SK-N-SH (cell line): ENCODE measurements around the gene GPM6B. TPM values are rescaled to one million over a fixed set of nuclear protein-coding genes. Genes with fewer than 3 reads are reported as not detected.
A peak's percentile ranks its signal among the peaks of the same experiment; 100 is the strongest.

Source experiments
- CTCF ChIA-PET: fragments of 300-600, 350-600 bp; formaldehyde crosslinking; extraction: SDS; loops from one replicate; lab custom pipeline; 2021; lab: Yijun Ruan, JAX
- POLR2A ChIA-PET: fragments of 350-600 bp; sonication (Branson Sonifier 250); formaldehyde crosslinking; extraction: SDS; loops from one replicate; lab custom pipeline; 2020; ENCODE audit warnings: antibody characterized with exemption, inconsistent platforms; lab: Yijun Ruan, JAX
- DNase-seq: peaks from one replicate; pipeline ENCODE4 v3.0.0; 2012
- H2AFZ ChIP-seq: fragments of 200-600 bp; sonication (generic); 2 replicates; pipeline ENCODE4 v1.8.1; 2016; ENCODE audit warnings: antibody characterized with exemption, mild to moderate bottlenecking, low read depth
- H3F3A ChIP-seq: fragments of 200-600 bp; sonication (generic); replicated peaks from 2 replicates; pipeline ENCODE3; 2016; ENCODE audit warnings: antibody characterized with exemption, mild to moderate bottlenecking; ENCODE audit not compliant: insufficient read depth
- H3K27ac ChIP-seq, 2 experiments: fragments of 200-500 bp in 1 of 2; fragments of 200-600 bp in 1 of 2; sonication (Bioruptor generic) in 1 of 2; sonication (generic), shearing (Covaris generic) in 1 of 2; 2 replicates each; pipeline versions ENCODE4 v1.5.1 to v1.6.1; 2014 to 2016; ENCODE audit warnings: low read depth in 2 of 2, inconsistent platforms in 1 of 2, low read length in 1 of 2, mild to moderate bottlenecking in 1 of 2, mixed read lengths in 1 of 2
- H3K27me3 ChIP-seq: fragments of 200-600 bp; sonication (generic), shearing (Covaris generic); 2 replicates; pipeline ENCODE4 v1.6.1; 2016; ENCODE audit warnings: mixed run types; ENCODE audit not compliant: insufficient read depth
- H3K36me3 ChIP-seq, 2 experiments: fragments of 200-500 bp in 1 of 2; fragments of 200-600 bp in 1 of 2; sonication (Bioruptor generic) in 1 of 2; sonication (generic) in 1 of 2; replicated peaks in 1 of 2; 2 replicates each; pipeline versions ENCODE3 to v1.5.1; 2014 to 2016; ENCODE audit warnings: low read length in 1 of 2, mild to moderate bottlenecking in 1 of 2; ENCODE audit not compliant: insufficient read depth in 2 of 2, control insufficient read depth in 1 of 2
- H3K4me1 ChIP-seq, 2 experiments: fragments of 200-500 bp in 1 of 2; fragments of 200-600 bp in 1 of 2; sonication (Bioruptor generic) in 1 of 2; sonication (generic), shearing (Covaris generic) in 1 of 2; 2 replicates each; pipeline versions ENCODE4 v1.5.1 to v1.6.1; 2014 to 2016; ENCODE audit warnings: low read depth in 1 of 2, low read length in 1 of 2, mixed run types in 1 of 2; ENCODE audit not compliant: insufficient read depth in 2 of 2, control insufficient read depth in 1 of 2
- H3K4me2 ChIP-seq: fragments of 200-600 bp; sonication (generic), shearing (Covaris generic); 2 replicates; pipeline ENCODE4 v1.6.1; 2017; ENCODE audit warnings: mixed run types
- H3K4me3 ChIP-seq, 2 experiments: fragments of 200-500 bp in 1 of 2; fragments of 200-600 bp in 1 of 2; sonication (Bioruptor generic) in 1 of 2; sonication (generic), shearing (Covaris generic) in 1 of 2; 2 replicates each; pipeline versions ENCODE4 v1.5.1 to v1.8.1; 2014 to 2016; ENCODE audit warnings: low read depth in 2 of 2, inconsistent platforms in 1 of 2, low read length in 1 of 2, mild to moderate bottlenecking in 1 of 2, mixed read lengths in 1 of 2, moderate library complexity in 1 of 2
- H3K79me2 ChIP-seq: fragments of 200-600 bp; sonication (generic); 2 replicates; pipeline ENCODE4 v1.8.1; 2017; ENCODE audit warnings: mild to moderate bottlenecking; ENCODE audit not compliant: insufficient read depth
- H3K9ac ChIP-seq: fragments of 200-600 bp; sonication (generic); 2 replicates; pipeline ENCODE4 v1.6.1; 2017; ENCODE audit warnings: mixed run types
- H3K9me2 ChIP-seq: fragments of 200-600 bp; sonication (generic); 2 replicates; pipeline ENCODE4 v1.6.1; 2017; ENCODE audit warnings: mixed run types
- H3K9me3 ChIP-seq: fragments of 200-600 bp; sonication (generic); 2 replicates; pipeline ENCODE4 v1.6.1; 2017; ENCODE audit warnings: mixed run types, mild to moderate bottlenecking, moderate library complexity
- H4K20me1 ChIP-seq: fragments of 200-600 bp; sonication (generic); 2 replicates; pipeline ENCODE4 v1.6.1; 2017; ENCODE audit warnings: mild to moderate bottlenecking, mixed run types; ENCODE audit not compliant: insufficient read depth
- CHD2 ChIP-seq: fragments of 150-350 bp; IDR thresholded peaks from 2 replicates; pipeline ENCODE4 v1.6.1; 2018; ENCODE audit warnings: low read length; ENCODE audit not compliant: partially characterized antibody
- ELF1 ChIP-seq: IDR thresholded peaks from 2 replicates; pipeline ENCODE4 v1.4.0; 2012
- FOXM1 ChIP-seq: IDR thresholded peaks from 2 replicates; pipeline ENCODE4 v1.4.0; 2012; ENCODE audit warnings: low read depth, mild to moderate bottlenecking
- GATA2 ChIP-seq: sonication (generic); formaldehyde crosslinking; IDR thresholded peaks from 2 replicates; pipeline ENCODE4 v1.5.0; 2020; ENCODE audit warnings: mild to moderate bottlenecking, missing genetic modification reagents
- IRF3 ChIP-seq: fragments of 150-350 bp; IDR thresholded peaks from 2 replicates; pipeline ENCODE4 v1.6.1; 2016; ENCODE audit warnings: mild to moderate bottlenecking, low read depth, low read length
- JUND ChIP-seq: IDR thresholded peaks from 2 replicates; pipeline ENCODE4 v1.4.0; 2012
- NFIC ChIP-seq: IDR thresholded peaks from 2 replicates; pipeline ENCODE4 v1.4.0; 2012; ENCODE audit warnings: borderline replicate concordance
- NRF1 ChIP-seq: IDR thresholded peaks from 2 replicates; pipeline ENCODE4 v1.6.1; 2012; ENCODE audit warnings: low read depth, mild to moderate bottlenecking, low read length
- RFX5 ChIP-seq: IDR thresholded peaks from 2 replicates; pipeline ENCODE4 v1.6.1; 2012; ENCODE audit warnings: mild to moderate bottlenecking, improper control_type of control experiment, low read length
- TCF12 ChIP-seq: IDR thresholded peaks from 2 replicates; pipeline ENCODE4 v1.4.0; 2012
- USF1 ChIP-seq: IDR thresholded peaks from 2 replicates; pipeline ENCODE4 v1.4.0; 2012; ENCODE audit warnings: low read depth, borderline replicate concordance
- YY1 ChIP-seq: IDR thresholded peaks from 2 replicates; pipeline ENCODE4 v1.4.0; 2012; ENCODE audit warnings: low read depth, mild to moderate bottlenecking
- WGBS: methylation state at CpG from one replicate; pipeline ENCODE4 v1.1.6; 2017; ENCODE audit warnings: low lambda C conversion rate; 5-methylcytosine and 5-hydroxymethylcytosine counted together
- polyA plus RNA-seq, 3 experiments: library from polyadenylated mRNA; depleted of rRNA; stranded (reverse); fragments of >200 nt; gene quantifications; 2 replicates each; pipeline ENCODE4 v1.2.3, GENCODE V29; 2012
- TF ChIP-seq, protein P1 (sequence below): IDR thresholded peaks from 2 replicates; pipeline ENCODE4; 2012

GPM6B gene
- polyA plus RNA-seq, 1 of the 3 experiments (the other 2 are of a cell fraction), result 1.2 TPM

- Histone ChIP-seq H3K9me3 (no peaks in the 10 kb centered on the region), H3K27ac (no peak overlapping the region), H3K79me2 (no peaks in the 10 kb centered on the region), H2AFZ (no peak overlapping the region), H3K36me3 (no peaks in the 10 kb centered on the region), H3K4me2 (no peak overlapping the region), H3K4me1 (no peaks in the 10 kb centered on the region), H3K4me3 (no peak overlapping the region), H3F3A (no peaks in the 10 kb centered on the region), H3K27me3 (peaks cover 14% of the 10 kb centered on the region; the same call in 1 of the 2 replicates), H3K9me2 (no peaks in the 10 kb centered on the region), H4K20me1 (no peaks in the 10 kb centered on the region), H3K9ac (no peak overlapping the region)
- no peak for TF ChIP-seq CHD2
- TF ChIP-seq USF1, result no peak
- TF ChIP-seq ELF1, result no peak
- TF ChIP-seq FOXM1, result no peak
- no peak for TF ChIP-seq JUND
- TF ChIP-seq YY1, result no peak
- no peak for TF ChIP-seq IRF3
- no peak for TF ChIP-seq NFIC
- TF ChIP-seq TCF12, result no peak
- TF ChIP-seq GATA2 (CRISPR knock-in tag), result no peak
- DNase-seq, result no peak
- 27% methylated on average over 7 of the region's 7 CpGs for WGBS
- ChIA-PET CTCF (no interaction called here), POLR2A (no interaction called here)
Measured at GRCh38 chrX:13815664-13816063, 1.2 kb downstream of the GPM6B start.

- H3K4me1 ChIP-seq, result no peaks in the 10 kb centered on the region; a peak in 1 of 4 replicates
- no peak for TF ChIP-seq NRF1
- TF ChIP-seq CHD2, result no peak
- TF ChIP-seq IRF3, result no peak
- TF ChIP-seq TCF12, result peak; percentile 46
- TF ChIP-seq USF1, result no peak
- TF ChIP-seq RFX5, result no peak
- TF ChIP-seq, protein P1, sequence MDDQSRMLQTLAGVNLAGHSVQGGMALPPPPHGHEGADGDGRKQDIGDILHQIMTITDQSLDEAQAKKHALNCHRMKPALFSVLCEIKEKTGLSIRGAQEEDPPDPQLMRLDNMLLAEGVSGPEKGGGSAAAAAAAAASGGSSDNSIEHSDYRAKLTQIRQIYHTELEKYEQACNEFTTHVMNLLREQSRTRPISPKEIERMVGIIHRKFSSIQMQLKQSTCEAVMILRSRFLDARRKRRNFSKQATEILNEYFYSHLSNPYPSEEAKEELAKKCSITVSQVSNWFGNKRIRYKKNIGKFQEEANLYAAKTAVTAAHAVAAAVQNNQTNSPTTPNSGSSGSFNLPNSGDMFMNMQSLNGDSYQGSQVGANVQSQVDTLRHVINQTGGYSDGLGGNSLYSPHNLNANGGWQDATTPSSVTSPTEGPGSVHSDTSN, result peak; percentile 46; the same call in 1 of the 2 replicates
- no peaks in the 10 kb centered on the region for H4K20me1 ChIP-seq
- no peaks in the 10 kb centered on the region for H3K9me2 ChIP-seq
- ChIA-PET CTCF (no interaction called here), POLR2A (no interaction called here)
- no peak overlapping the region for H3K4me3 ChIP-seq
- H3F3A ChIP-seq, result no peaks in the 10 kb centered on the region
- no peak overlapping the region for H2AFZ ChIP-seq
- H3K79me2 ChIP-seq, result no peaks in the 10 kb centered on the region
- no peak for DNase-seq
- no peaks in the 10 kb centered on the region for H3K36me3 ChIP-seq
- H3K9ac ChIP-seq, result no peak overlapping the region
- H3K27me3 ChIP-seq, result peaks cover 10% of the 10 kb centered on the region; the same call in 1 of the 2 replicates
- no peak overlapping the region for H3K4me2 ChIP-seq
- H3K27ac ChIP-seq, result no peak overlapping the region
- H3K9me3 ChIP-seq, result no peaks in the 10 kb centered on the region
Measured at GRCh38 chrX:13808865-13809264, 8.0 kb downstream of the GPM6B start.
